Ramos (cell line): ENCODE measurements around the gene ZCCHC10.
"Not testable (repeated sequence)": the region's sequence is repeated elsewhere in the genome, so short reads cannot be mapped to it uniquely, and the experiment has no call there.

Experiments
- in situ Hi-C: fragments of 300-500 bp; cut with MboI; formaldehyde crosslinking; loops from one replicate; pipeline ENCODE4 v1.14.3; 2022; ENCODE audit warnings: low sequenced_read_pairs; ENCODE audit not compliant: unreplicated experiment

ZCCHC10 gene

GRCh38 chr5:133046560-133046959, 20.2 kb upstream of the ZCCHC10 start:
- in situ Hi-C loops = not testable (repeated sequence)

- in situ Hi-C loops = no loop called here
Measured at GRCh38 chr5:133041910-133042309, 15.6 kb upstream of the ZCCHC10 start.

DNA sequence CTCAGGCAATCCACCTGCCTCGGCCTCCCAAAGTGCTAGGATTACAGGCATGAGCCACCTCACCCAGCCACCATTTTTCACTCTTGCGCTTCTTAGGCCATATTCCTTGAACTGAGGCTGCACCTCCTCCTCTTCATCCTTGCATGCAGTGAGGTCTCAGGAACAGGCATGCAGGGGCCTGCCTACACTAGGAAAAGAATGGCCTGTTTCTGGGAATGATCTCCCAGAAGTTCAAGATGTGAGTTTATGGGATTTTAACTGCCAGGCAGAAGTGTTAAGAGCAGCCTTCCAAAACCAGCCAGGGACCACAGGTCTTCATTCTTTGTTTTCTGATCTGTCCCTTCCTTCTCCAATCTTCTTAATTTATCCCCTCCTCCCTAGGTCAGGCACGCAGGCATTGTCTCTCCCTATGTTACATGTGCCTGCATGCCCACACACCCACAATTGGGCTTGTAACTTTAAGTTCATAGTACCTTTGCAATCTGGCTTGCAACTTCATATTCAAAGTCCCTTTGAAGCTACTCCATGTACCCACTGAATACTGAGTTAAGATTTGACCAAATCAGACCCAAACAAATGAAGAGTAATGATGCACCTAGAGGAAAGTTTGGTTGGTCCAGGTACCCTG, 14.9 kb upstream of the ZCCHC10 start:
- in situ Hi-C loops = no loop called here

DNA sequence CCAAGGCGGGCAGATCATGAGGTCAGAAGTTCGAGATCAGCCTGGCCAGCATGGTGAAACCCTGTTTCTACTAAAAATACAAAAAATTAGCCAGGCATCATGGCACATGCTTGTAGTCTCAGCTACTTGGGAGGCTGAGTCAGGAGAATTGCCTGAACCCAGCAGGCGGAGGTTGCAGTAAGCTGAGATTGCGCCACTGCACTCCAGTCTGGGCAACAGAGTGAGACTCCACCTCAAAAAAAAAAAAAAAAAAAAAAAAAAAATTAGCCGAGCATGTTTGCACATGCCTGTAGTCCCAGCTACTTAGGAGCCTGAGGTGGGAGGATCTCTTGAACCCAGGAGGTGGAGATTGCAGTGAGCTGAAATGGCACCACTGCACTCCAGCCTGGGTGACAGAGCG, 10.3 kb upstream of the ZCCHC10 start:
- in situ Hi-C loops = not testable (repeated sequence)

DNA sequence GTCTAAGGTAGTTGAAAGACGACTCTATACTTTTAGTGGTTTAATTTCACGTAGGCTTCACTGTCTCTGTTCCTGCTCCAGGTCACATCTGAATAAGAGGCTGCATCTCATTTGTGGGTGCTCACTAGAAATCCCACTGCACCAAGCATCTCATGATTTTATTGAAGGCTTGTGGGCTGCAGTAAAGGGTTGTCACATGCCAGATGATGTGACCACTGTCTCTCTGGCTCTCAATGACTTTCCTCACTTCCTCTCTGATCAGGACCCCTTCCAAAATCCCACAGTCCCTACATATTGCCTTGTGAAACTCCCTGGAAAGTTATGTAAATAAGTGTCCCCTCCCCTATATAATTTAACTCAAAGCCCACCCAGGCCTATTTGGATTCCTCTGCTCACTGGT, 8.9 kb upstream of the ZCCHC10 start:
- in situ Hi-C loops = no loop called here

GRCh38 chr5:133034064-133034463, 7.7 kb upstream of the ZCCHC10 start:
- in situ Hi-C loops = no loop called here

DNA sequence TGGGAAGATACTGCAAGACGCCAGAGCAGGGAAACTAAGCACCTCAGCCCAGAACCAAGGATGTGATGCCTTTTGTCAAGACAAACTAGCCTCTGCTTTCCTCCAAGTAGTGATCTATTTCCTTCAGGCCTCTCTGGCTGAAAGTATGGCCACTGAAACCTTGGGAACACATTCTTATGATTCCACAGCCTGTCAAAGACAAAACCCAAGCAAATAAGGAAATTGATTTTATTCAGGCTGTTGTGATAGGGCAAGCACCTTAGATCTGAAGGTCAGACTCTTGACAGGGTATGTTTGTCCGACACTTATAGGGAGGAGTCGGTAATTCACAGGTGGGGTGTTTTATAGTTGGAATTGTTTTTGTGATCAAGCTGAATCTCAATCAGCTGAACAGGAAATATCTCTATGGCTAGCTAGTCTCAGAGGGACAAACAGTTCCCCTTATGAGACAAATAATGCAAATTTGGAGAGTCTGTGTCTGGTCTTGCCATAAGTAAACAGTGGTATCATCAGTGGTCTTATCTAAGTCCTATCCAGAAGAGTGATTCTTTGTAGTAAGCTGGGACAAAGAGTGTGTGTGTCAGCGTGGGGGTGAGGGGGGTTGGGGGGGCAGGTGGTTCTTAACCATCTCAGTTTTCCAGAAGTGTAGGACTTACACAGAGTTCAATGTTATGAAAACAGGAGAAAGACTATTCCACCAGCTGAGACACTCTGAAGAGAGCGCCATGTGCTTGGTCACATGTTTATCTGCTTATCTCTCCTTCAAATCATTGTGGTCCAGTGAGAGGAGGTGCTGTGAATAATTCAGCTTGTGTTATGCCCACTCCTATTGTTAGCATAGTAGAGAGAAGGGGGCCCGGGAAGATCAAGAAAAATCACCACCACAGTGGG, 6.7 kb upstream of the ZCCHC10 start:
- in situ Hi-C loops = no loop called here

DNA sequence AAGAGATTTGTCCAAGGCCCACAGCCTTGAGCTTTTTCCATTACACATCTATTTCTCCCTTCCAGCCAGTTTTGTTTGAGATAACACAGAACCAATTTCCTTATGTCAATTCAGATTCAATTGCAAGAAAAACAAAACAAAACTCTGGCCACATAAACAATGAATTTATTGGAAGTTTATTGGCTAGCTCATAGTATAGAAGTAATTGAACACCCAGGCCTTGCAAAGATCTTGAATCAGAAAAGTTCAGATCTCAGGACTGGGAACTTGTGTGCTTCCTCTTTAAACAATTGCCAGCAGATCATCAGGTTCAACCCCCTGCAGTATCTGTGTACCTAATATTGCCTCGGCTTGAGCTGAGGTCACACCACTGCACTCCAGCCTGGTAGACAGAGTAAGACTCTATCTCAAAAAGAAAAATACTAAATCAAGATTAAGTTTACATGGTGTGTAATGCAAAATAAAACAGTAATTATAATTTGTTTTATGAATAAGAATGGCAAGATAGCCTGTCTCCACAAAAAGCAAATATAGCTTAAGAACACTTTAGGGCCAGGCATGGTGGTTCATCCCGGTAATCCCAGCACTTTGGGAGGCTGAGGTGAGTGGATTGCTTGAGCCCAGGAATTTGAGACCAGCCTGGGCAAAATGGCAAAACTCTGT, 4.1 kb upstream of the ZCCHC10 start:
- in situ Hi-C loops = no loop called here

GRCh38 chr5:133029416-133029815, 3.1 kb upstream of the ZCCHC10 start:
- in situ Hi-C loops = no loop called here

- in situ Hi-C loops = no loop called here
Measured at GRCh38 chr5:133026664-133027153, 360 bp upstream of the ZCCHC10 start.

- in situ Hi-C loops = not testable (repeated sequence)
Measured at GRCh38 chr5:133019471-133019870, 6.9 kb downstream of the ZCCHC10 start.

GRCh38 chr5:133017964-133018363, 8.4 kb downstream of the ZCCHC10 start:
- in situ Hi-C loops = no loop called here

DNA sequence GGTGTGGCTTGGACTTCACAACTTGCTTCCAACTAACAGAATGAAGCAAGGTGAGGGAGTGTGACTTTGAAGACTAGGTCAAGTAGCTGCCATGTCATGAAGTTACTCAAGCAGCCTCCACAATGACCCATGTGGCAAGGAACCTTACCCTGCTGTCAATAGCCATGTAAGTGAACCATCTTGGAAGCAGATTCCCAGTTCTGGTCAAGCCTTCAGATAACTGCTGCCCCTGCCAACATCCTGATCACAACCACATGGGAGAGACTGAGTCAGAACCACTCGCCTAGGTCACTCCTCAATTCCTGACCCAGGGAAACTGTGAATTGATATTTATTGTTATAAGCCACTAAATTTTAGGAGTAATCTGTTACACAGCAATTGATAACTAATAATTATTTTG, 10.9 kb downstream of the ZCCHC10 start:
- in situ Hi-C loops = no loop called here

DNA sequence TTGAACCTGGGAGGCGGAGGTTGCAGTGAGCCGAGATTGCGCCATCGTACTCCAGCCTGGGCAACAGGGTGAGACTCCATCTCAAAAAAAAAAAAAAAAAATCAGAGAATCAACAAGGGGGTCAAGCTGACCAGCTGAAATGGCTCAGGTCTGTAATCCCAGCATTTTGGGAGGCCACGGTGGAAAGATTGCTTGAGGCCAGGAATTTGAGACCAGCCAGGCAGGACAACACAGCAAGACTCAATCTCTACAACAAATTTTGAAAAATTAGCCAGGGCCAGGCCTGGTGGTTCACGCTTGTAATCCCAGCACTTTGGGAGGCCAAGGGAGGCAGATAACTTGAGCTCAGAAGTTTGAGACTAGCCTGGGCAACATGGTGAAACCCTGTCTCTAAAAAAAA, 17.9 kb downstream of the ZCCHC10 start:
- in situ Hi-C loops = not testable (repeated sequence)

DNA sequence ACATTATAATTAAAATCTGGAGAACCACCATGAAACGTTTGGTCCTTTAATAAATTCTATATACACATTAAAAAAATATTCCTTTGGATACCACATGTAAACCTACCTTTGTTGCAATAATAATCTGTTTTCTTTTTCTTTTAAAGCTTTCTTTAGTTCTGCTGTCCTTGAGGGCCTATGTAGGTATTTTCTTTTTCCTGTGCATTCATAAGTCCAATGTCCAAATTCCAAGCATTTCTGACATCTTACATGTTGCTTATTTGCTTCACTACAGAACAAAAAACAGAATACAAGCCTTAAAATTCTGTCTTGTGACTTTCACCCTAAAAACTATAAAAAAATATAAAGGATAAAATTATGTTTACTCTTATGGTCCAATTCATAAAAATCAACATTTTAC, 19.7 kb downstream of the ZCCHC10 start:
- in situ Hi-C loops = no loop called here

- in situ Hi-C loops = no loop called here
Measured at GRCh38 chr5:132999246-132999645, 27.1 kb downstream of the ZCCHC10 start.

DNA sequence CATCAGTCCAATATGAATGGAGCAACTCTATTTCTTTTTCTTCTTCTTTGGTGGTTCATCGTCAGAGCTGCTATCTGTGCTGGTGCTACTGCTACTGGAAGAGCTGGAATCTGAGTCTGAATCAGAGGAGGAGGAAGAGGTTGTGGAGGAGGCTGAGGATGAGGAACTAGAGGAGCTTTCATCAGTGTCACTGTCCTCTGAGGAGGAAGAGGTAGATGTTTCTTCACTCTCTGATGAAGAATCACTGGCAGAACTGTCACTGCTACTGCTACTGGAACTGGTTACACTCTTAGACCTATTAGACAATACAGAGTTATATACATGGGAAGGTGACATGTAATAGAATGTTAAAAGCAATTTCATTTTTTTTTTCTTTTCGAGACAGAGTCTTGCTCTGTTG, 27.8 kb downstream of the ZCCHC10 start:
- in situ Hi-C loops = no loop called here

GRCh38 chr5:132996307-132996706, 30.0 kb downstream of the ZCCHC10 start:
- in situ Hi-C loops = no loop called here

DNA sequence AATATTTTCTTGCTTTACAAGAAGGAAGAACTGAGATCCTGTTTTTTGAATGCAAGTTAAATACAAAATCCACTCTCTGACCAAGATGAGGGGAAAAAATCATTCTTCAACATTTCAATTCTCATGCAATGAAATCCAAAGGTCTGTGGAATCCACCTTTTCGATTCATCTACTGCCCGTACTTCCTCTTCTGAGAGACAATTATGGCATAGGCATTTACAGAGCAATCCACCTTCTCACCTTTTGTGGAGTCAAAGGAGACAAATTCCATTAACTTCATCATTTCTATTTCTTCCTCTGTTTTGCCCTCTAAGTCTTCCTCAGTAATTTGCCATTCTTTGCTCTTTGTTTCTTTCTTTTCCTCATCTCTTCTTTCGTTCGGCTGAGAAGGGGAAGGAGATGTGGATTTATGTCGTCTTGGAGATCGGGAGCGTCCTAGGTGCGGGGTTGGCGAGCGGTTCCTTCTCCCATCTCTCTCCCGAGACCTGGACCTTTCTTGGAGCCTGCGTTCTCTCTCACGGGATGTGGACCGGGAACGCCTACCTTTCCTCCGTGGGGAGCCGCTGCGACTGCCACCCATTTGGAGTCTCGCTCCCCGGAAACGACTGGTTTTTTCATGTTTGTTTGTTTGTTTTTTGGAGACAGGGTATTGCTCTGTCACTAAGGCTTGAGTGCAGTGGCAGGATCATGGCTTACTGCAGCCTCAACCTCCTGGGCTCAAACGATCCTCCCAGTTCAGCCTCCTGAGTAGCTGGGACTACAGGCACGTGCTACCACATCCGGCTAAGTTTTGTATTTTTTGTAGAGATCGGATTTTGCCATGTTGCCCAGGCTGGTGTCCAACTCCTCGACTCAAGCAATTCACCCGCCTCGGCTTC, 38.6 kb downstream of the ZCCHC10 start:
- in situ Hi-C loops = no loop called here

DNA sequence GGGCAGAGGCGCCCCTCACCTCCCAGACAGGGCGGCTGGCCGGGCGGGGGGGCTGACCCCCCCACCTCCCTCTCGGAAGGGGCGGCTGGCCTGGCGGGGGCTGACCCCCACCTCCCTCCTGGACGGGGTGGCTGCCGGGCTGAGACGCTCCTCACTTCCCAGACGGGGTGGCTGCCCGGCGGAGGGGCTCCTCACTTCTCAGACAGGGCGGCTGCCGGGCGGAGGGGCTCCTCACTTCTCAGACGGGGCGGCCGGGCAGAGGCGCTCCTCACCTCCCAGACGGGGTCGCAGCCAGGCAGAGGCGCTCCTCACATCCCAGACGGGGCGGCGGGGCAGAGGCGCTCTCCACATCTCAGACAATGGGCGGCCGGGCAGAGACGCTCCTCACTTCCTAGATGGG, 43.4 kb downstream of the ZCCHC10 start:
- in situ Hi-C loops = not testable (repeated sequence)
